Left lung (tissue), 10 donors: ENCODE data around the gene ULK1. TPM values are rescaled to one million over a fixed set of nuclear protein-coding genes. Genes with fewer than 3 reads are reported as not detected.

Experiments
- ATAC-seq: fragments of 200-7000 bp; cut with Tn5 transposase; one replicate; pipeline ENCODE4 v1.9.1; 2020; ENCODE audit warnings: moderate library complexity
- DNase-seq, 4 donors: peaks; one replicate each; pipeline ENCODE4 v3.0.0-alpha.2; 2013 to 2020
- H3K27ac ChIP-seq, 2 donors: fragments of 200-600 bp; sonication (generic) in 1 of 2; one replicate each; pipeline versions ENCODE4 v1.5.0 to v1.8.0; 2020 to 2021
- H3K27me3 ChIP-seq, 2 donors: fragments of 200-600 bp; sonication (generic) in 1 of 2; one replicate each; pipeline versions ENCODE4 v1.5.0 to v1.8.0; 2020 to 2021
- H3K36me3 ChIP-seq, 2 donors: fragments of 200-600 bp; sonication (generic) in 1 of 2; one replicate each; pipeline versions ENCODE4 v1.5.0 to v1.8.0; 2020 to 2021
- H3K4me1 ChIP-seq, 2 donors: fragments of 200-600 bp; one replicate each; pipeline ENCODE4 v1.8.0; 2021
- H3K4me3 ChIP-seq, 2 donors: fragments of 200-600 bp; sonication (generic) in 1 of 2; one replicate each; pipeline versions ENCODE4 v1.5.0 to v1.8.0; 2020 to 2021; ENCODE audit warnings: mild to moderate bottlenecking in 1 of 2
- H3K9me3 ChIP-seq, 2 donors: fragments of 200-600 bp; sonication (generic) in 1 of 2; one replicate each; pipeline versions ENCODE4 v1.5.0 to v1.8.0; 2020 to 2021
- intact Hi-C, 2 donors: fragments of 100-400 bp; cut with DNase I; formaldehyde crosslinking; loops; one replicate each; pipeline versions ENCODE4 v1.11.2 to v1.14.2; 2022
- polyA plus RNA-seq, 6 donors: library from polyadenylated mRNA; unstranded; fragments of 120-200 nt; gene quantifications; one replicate each; pipeline ENCODE4 v1.2.1, GENCODE V29; 2013; ENCODE audit not compliant: insufficient read length in 6 of 6
- total RNA-seq, 2 donors: library from RNA; stranded (reverse); fragmentation: NEBNext Ultra II Directional; extraction: Animal tissue kit (Norgen Biotek cat#: 25700); gene quantifications; one replicate each; pipeline ENCODE4 v1.2.1, GENCODE V29; 2021
- TF ChIP-seq, protein P1 (sequence below), 2 donors: fragments of 200-600 bp; sonication (generic) in 1 of 2; IDR thresholded peaks; one replicate each; pipeline versions ENCODE4 v1.5.0 to v1.8.0; 2021; ENCODE audit warnings: antibody characterized with exemption in 2 of 2
- donor health status: DM: no; HTN: yes; CAD: no.
- donor health status: DM: no; HTN: no; CAD: no.

The ULK1 gene
- total and polyA plus RNA-seq, 8 donors: 21.6 to 38.7 (median 28.9) TPM

DNA sequence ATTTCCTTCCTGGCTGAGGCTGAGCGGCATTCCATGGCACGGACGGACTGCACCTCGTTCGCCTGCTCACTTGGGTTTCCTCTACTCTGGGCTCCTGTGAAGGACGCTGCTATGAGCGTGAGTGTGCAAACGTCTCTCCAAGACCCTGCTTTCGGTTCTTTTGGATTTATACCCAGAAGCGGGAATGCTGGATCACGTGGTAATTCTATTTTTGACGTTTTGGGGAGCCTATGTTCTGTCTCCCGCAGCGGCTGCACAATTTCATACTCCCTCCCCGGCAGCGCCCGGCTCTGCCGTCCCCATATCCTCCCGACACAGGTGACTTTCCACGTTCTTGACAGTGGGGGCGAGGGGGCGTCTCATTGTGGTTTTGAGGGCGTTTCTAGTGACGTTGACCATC lies 45.7 kb upstream of the ULK1 start:
- Histone ChIP-seq H3K9me3 (no peaks in the 10 kb centered on the region), H3K4me1 (peaks cover 0 to 4% of the 10 kb centered on the region in 2 donors), H3K36me3 (peaks cover 0 to 18% of the 10 kb centered on the region in 2 donors), H3K27me3 (peaks cover 0 to 29% of the 10 kb centered on the region in 2 donors), H3K27ac (no peak overlapping the region), H3K4me3 (no peak overlapping the region)
- no peak for DNase-seq
- TF ChIP-seq, protein P1, sequence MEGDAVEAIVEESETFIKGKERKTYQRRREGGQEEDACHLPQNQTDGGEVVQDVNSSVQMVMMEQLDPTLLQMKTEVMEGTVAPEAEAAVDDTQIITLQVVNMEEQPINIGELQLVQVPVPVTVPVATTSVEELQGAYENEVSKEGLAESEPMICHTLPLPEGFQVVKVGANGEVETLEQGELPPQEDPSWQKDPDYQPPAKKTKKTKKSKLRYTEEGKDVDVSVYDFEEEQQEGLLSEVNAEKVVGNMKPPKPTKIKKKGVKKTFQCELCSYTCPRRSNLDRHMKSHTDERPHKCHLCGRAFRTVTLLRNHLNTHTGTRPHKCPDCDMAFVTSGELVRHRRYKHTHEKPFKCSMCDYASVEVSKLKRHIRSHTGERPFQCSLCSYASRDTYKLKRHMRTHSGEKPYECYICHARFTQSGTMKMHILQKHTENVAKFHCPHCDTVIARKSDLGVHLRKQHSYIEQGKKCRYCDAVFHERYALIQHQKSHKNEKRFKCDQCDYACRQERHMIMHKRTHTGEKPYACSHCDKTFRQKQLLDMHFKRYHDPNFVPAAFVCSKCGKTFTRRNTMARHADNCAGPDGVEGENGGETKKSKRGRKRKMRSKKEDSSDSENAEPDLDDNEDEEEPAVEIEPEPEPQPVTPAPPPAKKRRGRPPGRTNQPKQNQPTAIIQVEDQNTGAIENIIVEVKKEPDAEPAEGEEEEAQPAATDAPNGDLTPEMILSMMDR (IDR thresholded peaks at IDR 0.05): no peak
- intact Hi-C loops: no loop called here
- no peak for ATAC-seq

DNA sequence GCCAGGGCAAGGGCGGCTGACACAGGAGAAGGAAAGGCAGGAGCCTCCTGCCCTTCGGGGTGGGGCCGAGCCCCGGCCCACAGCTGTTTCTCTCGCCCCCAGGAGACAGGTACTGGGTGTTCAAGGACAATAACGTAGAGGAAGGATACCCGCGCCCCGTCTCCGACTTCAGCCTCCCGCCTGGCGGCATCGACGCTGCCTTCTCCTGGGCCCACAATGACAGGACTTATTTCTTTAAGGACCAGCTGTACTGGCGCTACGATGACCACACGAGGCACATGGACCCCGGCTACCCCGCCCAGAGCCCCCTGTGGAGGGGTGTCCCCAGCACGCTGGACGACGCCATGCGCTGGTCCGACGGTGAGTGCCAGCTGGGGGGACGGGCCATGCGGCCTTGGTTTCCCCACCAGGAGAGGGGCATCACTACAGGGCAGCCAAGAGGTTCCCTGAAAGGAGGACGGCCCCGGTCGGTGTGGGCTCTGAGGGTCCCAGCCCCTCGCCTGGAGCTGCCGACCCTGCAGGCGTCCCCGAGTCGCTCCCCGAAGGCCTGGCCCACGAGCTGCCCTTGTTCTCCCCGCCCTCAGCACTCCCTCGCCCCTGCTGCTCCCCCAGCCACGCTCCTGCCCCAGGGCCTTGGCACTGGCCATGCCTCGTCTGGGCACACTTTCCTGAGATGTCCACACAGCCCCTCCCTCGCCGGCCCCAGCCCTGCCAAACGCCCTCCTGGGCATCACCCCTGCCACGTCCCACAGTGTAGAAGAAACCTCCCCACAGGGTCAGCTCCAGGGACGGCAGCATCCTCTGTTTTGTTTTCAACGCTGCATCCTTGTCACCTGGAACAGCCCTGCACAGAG lies 44.5 kb upstream of the ULK1 start:
- Histone ChIP-seq H3K27me3 (peaks cover 0 to 40% of the 10 kb centered on the region in 2 donors), H3K36me3 (peaks cover 0 to 8% of the 10 kb centered on the region in 2 donors), H3K4me1 (peaks cover 0 to 4% of the 10 kb centered on the region in 2 donors), H3K9me3 (no peaks in the 10 kb centered on the region), H3K4me3 (no peak overlapping the region), H3K27ac (no peak overlapping the region)
- DNase-seq: no peak
- TF ChIP-seq, protein P1 (IDR thresholded peaks at IDR 0.05): no peak
- ATAC-seq: no peak
- intact Hi-C loops: no loop called here

DNA sequence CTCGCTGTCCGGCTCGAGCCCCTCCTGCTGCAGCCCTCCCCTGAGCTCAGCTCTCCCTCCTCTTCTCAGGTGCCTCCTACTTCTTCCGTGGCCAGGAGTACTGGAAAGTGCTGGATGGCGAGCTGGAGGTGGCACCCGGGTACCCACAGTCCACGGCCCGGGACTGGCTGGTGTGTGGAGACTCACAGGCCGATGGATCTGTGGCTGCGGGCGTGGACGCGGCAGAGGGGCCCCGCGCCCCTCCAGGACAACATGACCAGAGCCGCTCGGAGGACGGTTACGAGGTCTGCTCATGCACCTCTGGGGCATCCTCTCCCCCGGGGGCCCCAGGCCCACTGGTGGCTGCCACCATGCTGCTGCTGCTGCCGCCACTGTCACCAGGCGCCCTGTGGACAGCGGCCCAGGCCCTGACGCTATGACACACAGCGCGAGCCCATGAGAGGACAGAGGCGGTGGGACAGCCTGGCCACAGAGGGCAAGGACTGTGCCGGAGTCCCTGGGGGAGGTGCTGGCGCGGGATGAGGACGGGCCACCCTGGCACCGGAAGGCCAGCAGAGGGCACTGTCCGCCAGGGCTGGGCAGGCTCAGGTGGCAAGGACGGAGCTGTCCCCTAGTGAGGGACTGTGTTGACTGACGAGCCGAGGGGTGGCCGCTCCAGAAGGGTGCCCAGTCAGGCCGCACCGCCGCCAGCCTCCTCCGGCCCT lies 43.4 kb upstream of the ULK1 start:
- Histone ChIP-seq H3K36me3 (peaks cover 0 to 3% of the 10 kb centered on the region in 2 donors), H3K27ac (no peak overlapping the region), H3K9me3 (no peaks in the 10 kb centered on the region), H3K4me1 (peaks cover 0 to 4% of the 10 kb centered on the region in 2 donors), H3K27me3 (peaks cover 0 to 51% of the 10 kb centered on the region in 2 donors), H3K4me3 (no peak overlapping the region)
- ATAC-seq: peak; percentile 93
- TF ChIP-seq, protein P1 (IDR thresholded peaks at IDR 0.05): peak in 1 of 2 donors; percentile 48
- peak in 1 of 4 donors; percentile 48 for DNase-seq
- intact Hi-C loops: no loop called here

DNA sequence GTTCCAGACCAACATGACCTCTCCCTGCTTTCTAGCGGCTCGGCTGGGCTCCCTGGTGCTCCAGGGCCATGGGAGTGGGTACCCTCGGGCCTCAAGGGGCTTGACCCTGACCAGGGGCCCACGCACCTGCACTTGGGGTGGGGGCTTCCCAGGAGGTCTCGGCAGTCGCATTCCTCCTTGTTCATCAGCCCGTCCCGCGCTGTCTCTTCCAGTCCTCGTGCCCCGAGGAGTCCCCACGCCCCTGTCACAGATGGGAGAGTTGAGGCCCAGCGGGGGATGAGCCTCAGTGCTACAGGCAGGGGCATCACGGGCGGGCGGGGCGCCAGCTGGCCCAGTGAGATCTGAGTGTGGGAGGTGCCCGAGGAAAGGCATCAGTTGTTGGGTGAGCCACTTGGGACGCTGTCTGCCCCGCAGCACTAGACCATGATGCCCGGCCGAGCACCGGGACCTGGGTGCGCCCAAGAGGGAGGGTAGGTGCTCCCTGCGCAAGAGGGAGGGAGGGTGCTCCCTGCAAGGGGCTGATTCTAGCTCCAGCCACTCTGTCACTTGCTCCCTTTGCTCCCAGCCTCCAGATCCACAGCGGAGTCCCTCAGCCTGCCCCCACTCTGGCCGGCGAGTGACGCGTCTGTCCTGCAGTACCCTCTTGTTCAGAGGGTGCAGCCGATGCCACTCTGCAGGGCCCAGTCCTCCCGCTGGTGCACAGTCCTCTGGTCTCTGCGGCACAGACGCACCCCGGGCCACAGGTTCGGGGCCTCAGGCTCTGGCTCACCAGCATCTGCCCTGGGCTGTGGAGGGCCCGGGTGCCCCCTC lies 42.5 kb upstream of the ULK1 start:
- no peak overlapping the region for H3K27ac ChIP-seq
- peaks cover 0 to 4% of the 10 kb centered on the region in 2 donors for H3K4me1 ChIP-seq
- intact Hi-C loops: no loop called here
- H3K9me3 ChIP-seq: no peaks in the 10 kb centered on the region
- TF ChIP-seq, protein P1 (IDR thresholded peaks at IDR 0.05): no peak
- H3K36me3 ChIP-seq: peaks cover 0 to under 1% of the 10 kb centered on the region in 2 donors
- ATAC-seq: no peak
- H3K4me3 ChIP-seq: no peak overlapping the region
- DNase-seq: peak in 1 of 4 donors; percentile 66
- peaks cover 0 to 61% of the 10 kb centered on the region in 2 donors for H3K27me3 ChIP-seq
